NCI-H146 treated with DMSO at 0.1 percent for 48 hours (cell line): ENCODE data around the gene CCAR1.
"Not testable (repeated sequence)": the region's sequence is repeated elsewhere in the genome, so short reads cannot be mapped to it uniquely, and the experiment has no call there.

ENCODE experiments used
- DNase-seq: peaks from one replicate; lab custom pipeline; 2025; ENCODE audit not compliant: unreplicated experiment; lab: John Stamatoyannopoulos, UW

CCAR1 gene, protein sequence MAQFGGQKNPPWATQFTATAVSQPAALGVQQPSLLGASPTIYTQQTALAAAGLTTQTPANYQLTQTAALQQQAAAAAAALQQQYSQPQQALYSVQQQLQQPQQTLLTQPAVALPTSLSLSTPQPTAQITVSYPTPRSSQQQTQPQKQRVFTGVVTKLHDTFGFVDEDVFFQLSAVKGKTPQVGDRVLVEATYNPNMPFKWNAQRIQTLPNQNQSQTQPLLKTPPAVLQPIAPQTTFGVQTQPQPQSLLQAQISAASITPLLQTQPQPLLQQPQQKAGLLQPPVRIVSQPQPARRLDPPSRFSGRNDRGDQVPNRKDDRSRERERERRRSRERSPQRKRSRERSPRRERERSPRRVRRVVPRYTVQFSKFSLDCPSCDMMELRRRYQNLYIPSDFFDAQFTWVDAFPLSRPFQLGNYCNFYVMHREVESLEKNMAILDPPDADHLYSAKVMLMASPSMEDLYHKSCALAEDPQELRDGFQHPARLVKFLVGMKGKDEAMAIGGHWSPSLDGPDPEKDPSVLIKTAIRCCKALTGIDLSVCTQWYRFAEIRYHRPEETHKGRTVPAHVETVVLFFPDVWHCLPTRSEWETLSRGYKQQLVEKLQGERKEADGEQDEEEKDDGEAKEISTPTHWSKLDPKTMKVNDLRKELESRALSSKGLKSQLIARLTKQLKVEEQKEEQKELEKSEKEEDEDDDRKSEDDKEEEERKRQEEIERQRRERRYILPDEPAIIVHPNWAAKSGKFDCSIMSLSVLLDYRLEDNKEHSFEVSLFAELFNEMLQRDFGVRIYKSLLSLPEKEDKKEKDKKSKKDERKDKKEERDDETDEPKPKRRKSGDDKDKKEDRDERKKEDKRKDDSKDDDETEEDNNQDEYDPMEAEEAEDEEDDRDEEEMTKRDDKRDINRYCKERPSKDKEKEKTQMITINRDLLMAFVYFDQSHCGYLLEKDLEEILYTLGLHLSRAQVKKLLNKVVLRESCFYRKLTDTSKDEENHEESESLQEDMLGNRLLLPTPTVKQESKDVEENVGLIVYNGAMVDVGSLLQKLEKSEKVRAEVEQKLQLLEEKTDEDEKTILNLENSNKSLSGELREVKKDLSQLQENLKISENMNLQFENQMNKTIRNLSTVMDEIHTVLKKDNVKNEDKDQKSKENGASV

DNA sequence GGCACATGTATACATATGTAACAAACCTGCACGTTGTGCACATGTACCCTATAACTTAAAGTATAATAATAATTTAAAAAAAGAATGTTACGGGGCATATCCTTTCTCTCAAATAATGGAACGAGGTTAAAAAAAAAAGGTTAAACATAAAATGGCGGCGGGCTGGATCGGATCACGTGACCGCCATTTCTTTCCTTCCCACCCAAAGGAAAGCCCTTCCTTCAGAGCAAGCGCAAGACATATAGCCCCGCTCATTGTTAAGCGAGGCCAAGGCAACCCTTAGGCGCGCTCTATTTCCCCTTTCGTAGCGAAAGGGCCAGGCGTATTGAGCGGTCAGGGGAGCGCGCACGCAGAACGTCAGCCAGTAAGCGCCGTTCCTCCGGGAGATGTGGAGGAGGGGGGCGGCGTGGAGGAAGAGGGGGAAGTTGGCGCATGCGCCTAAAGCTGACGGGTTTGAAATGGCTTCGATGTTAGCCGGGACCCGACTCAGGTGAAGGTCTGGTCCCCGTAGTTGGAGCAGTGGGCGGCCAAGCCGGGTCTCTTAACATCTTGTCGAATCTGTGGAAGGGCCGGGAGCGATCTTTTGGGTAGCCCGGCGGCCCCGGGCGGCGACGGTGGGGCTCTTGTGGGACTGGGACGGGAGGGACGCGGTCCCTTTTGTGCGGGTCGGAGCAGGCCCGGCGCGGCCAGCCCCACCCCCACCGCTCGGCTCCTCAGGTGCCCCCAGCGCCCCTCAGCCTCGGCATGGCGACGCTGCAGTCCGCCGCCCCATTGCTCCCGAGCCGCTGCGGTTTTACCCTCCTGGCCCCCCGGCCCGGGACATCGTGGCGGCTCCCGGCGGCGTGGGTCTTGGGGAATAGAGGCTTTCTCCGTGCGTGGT lies at the start of gene CCAR1:
CCAR1 (plus strand) TSS at position 447 of the 880 bp plus-strand sequence. CDS start 1,266 bp downstream, outside the sequence.
- peak; percentile 96 for DNase-seq

GRCh38 chr10:68684413-68684812 lies 36.6 kb upstream of the CCAR1 start:
- DNase-seq, result no peak

GRCh38 chr10:68696018-68696417 lies 25.0 kb upstream of the CCAR1 start:
- no peak for DNase-seq

GRCh38 chr10:68697106-68697505 lies 23.9 kb upstream of the CCAR1 start:
- no peak for DNase-seq

DNA sequence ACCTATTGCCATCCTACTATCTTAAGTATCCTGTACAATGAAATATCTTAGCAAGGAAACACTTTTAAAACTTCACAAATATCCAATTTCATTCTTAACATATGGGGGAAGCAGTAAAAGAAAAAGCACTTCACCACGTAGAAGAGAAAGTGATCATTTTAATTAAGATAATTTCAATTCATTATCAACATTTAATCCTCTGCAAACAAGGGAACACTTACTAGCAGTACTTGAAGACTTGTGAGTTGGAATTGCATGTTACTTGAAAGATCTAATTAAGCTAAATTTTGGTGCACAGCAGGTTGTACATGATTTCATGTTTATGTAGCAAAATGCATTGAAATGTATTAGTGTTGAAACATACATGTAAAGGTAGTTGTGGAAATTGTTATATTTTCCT lies 20.8 kb upstream of the CCAR1 start:
- no peak for DNase-seq

DNA sequence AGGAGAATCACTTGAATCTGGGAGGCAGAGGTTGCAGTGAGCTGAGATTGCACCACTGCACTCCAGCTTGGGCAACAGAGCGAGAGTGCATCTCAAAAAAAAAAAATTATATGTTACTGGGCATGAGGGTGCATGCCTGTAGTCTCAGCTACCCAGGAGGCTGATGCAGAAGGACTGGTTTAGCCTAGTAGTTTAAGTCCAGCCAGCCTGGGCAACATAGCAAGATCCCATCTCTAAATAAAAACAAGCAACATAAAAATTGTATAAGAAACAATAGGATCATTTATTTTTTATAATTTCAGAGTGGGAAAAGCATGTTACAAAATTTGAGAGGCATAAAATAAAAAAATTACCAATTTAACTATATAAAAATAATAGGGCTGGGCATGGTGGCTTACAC lies 15.5 kb upstream of the CCAR1 start:
- DNase-seq, result no peak

- not testable (repeated sequence) for DNase-seq
Observed at GRCh38 chr10:68708987-68709386, 12.1 kb upstream of the CCAR1 start.

- DNase-seq, result not testable (repeated sequence)
Observed at GRCh38 chr10:68713065-68713464, 8.0 kb upstream of the CCAR1 start.

GRCh38 chr10:68717435-68717834 lies 3.6 kb upstream of the CCAR1 start:
- no peak for DNase-seq

- no peak for DNase-seq
Observed at GRCh38 chr10:68721673-68722335, 765 bp downstream of the CCAR1 start.

GRCh38 chr10:68725016-68725415 lies 4.0 kb downstream of the CCAR1 start:
- DNase-seq, result no peak

- no peak for DNase-seq
Observed at GRCh38 chr10:68727146-68727545, 6.1 kb downstream of the CCAR1 start.

DNA sequence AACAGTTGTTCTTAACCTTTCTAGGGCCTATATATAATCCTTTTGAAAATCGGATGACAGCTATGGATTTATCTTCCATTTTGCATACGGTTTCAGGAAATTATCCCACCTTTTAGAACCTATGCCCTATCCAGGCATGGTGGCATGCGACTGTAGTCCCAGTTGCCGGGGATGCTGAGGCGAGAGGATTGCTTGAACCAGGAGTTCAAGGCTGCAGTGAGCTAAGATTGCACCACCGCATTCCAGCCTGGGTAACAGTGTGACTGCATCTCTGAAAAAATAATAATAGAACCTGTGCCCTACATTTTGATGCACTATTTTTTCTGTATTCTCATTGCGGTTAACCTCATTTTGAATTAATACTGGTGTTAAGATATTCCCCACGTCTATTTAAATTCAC lies 11.6 kb downstream of the CCAR1 start:
- no peak for DNase-seq

DNA sequence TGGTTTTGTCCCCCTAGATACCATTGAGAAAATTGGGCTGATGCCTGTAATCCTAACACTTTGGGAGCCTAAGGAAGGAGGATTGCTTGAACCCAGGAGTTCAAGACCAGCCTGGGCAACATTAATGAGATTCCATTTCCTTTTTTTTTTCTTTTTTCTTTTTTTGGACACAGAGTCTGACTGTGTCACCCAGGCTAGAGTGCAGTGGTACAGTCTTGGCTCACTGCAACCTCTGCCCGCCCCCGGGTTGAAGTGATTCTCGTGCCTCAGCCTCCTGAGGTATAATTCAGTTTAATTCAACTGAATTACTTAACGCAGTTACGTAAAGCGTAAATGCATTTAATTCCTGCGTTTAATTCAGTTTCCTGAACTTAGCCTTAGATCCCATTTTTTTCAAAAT lies 13.3 kb downstream of the CCAR1 start:
- no peak for DNase-seq

GRCh38 chr10:68735119-68735518 lies 14.1 kb downstream of the CCAR1 start:
- DNase-seq, result no peak

DNA sequence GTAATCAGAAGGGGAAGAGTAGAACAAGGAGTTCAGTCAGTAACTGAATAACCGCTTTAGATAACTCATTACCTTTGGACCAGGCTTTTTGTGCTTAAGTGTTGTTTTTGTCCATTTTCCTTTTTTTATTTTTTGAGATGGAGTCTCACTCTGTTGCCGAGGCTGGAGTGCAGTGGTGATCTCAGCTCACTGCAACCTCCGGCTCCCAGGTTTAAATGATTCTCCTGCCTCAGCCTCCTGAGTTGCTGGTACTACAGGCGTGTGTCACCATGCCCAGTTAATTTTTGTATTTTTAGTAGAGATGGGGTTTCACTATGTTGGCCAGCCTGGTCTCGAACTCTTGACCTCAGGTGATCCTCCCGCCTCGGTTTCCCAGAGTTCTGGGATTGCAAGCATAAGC lies 14.7 kb downstream of the CCAR1 start:
- not testable (repeated sequence) for DNase-seq

- not testable (repeated sequence) for DNase-seq
Observed at GRCh38 chr10:68740676-68741075, 19.6 kb downstream of the CCAR1 start.

DNA sequence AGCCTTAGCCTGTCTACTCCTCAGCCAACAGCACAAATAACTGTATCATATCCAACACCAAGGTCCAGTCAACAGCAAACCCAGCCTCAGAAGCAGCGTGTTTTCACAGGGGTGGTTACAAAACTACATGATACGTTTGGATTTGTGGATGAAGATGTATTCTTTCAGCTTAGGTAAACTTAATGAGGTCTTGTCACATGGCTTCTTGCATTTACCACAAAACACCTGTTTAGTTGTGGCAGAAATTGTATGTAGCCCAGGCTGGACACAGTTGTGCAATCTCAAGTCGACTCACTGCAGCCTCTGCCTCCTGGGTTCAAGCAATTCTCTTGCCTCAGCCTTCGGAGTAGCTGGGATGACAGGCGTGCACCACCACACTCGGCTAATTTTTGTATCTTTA lies 21.4 kb downstream of the CCAR1 start:
- no peak for DNase-seq

DNA sequence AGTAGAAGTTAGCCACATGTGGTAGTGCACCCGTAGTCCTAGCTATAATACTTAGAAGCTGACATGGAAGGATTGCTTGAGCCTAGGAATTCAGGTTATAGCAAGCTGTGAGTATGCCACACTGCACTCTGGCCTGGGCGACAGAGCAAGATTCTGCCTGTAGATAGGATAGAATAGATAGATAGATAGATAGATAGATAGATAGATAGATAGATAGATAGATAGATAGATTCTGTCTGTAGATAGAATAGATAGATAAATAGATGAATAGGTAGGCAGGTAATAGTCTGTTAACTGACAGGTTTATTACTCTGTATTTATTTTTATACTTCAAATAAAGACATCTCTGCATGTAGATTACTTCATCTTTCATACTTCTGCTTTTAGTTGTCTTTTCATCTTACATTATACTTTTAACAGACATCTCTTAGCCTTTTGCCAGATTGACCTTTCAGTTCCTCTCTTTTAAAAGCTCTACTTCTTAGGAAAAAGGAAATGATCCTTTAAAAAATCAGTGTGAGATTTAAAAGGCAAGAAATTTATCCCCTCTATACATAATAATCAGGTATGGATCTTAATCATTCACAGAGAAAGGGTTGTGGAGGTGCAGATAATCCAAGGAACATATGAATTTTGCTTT lies 31.8 kb downstream of the CCAR1 start:
- DNase-seq, result no peak
